OCI-LY1 (cell line): ENCODE data around the gene FAM107B.
A peak's percentile ranks its signal among the peaks of the same experiment; 100 is the strongest.
"Not testable (repeated sequence)": the region's sequence is repeated elsewhere in the genome, so short reads cannot be mapped to it uniquely, and the experiment has no call there.

Experiments
- H2AFZ ChIP-seq: fragments of 200-600 bp; sonication (generic), shearing (Covaris generic); 2 replicates; pipeline ENCODE4 v1.6.0; 2014; ENCODE audit warnings: antibody characterized with exemption, mild to moderate bottlenecking, low read length
- H3F3A ChIP-seq: fragments of 200-600 bp; sonication (generic), shearing (Covaris generic); 2 replicates; pipeline ENCODE4 v1.6.0; 2014; ENCODE audit warnings: mild to moderate bottlenecking, antibody characterized with exemption, low read length, moderate library complexity; ENCODE audit not compliant: insufficient read depth
- H3K27ac ChIP-seq: fragments of 200-600 bp; sonication (generic); 2 replicates; pipeline ENCODE4 v1.5.1; 2014; ENCODE audit warnings: low read length, mixed run types, mild to moderate bottlenecking, low read depth; ENCODE audit not compliant: poor library complexity, severe bottlenecking
- H3K27me3 ChIP-seq: fragments of 200-600 bp; sonication (generic); 2 replicates; pipeline ENCODE4 v1.6.0; 2014; ENCODE audit warnings: antibody characterized with exemption, mild to moderate bottlenecking, low read length, moderate library complexity; ENCODE audit not compliant: insufficient read depth
- H3K36me3 ChIP-seq: fragments of 200-600 bp; sonication (generic); 2 replicates; pipeline ENCODE4 v1.6.1; 2014; ENCODE audit warnings: mild to moderate bottlenecking, antibody characterized with exemption, low read length, moderate library complexity, mixed read lengths; ENCODE audit not compliant: insufficient read depth
- H3K4me1 ChIP-seq: fragments of 200-600 bp; sonication (generic); 2 replicates; pipeline ENCODE4 v1.5.1; 2014; ENCODE audit warnings: mild to moderate bottlenecking, low read length, moderate library complexity; ENCODE audit not compliant: insufficient read depth, severe bottlenecking
- H3K4me2 ChIP-seq: fragments of 200-600 bp; sonication (generic), shearing (Covaris generic); 2 replicates; pipeline ENCODE4 v1.6.1; 2014; ENCODE audit warnings: low read length
- H3K4me3 ChIP-seq: fragments of 200-600 bp; sonication (generic); 2 replicates; pipeline ENCODE4 v1.5.1; 2014; ENCODE audit warnings: low read length, low read depth, mild to moderate bottlenecking, mixed read lengths; ENCODE audit not compliant: poor library complexity, severe bottlenecking
- H3K79me2 ChIP-seq: fragments of 200-600 bp; shearing (Covaris generic); 2 replicates; pipeline ENCODE4 v1.6.1; 2016; ENCODE audit warnings: mixed run types, low read length, mixed read lengths; ENCODE audit not compliant: insufficient read depth
- H3K9ac ChIP-seq: fragments of 200-600 bp; sonication (generic), shearing (Covaris generic); 2 replicates; pipeline ENCODE4 v1.6.1; 2014; ENCODE audit warnings: mild to moderate bottlenecking, low read length, mixed read lengths
- H3K9me2 ChIP-seq: fragments of 200-600 bp; sonication (generic), shearing (Covaris generic); 2 replicates; pipeline ENCODE4 v1.6.1; 2014; ENCODE audit warnings: low read depth, mild to moderate bottlenecking, low read length, mixed read lengths
- H3K9me3 ChIP-seq: fragments of 200-600 bp; shearing (Covaris generic); 2 replicates; pipeline ENCODE4 v1.6.1; 2014; ENCODE audit warnings: low read length, mixed read lengths
- H4K20me1 ChIP-seq: fragments of 200-600 bp; sonication (generic), shearing (Covaris generic); 2 replicates; pipeline ENCODE4 v1.6.0; 2016; ENCODE audit warnings: mild to moderate bottlenecking, low read length; ENCODE audit not compliant: insufficient read depth
- EZH2 ChIP-seq: fragments of 200-600 bp; sonication (generic), shearing (Covaris generic); IDR thresholded peaks from 2 replicates; pipeline ENCODE4 v1.8.0; 2017; ENCODE audit warnings: borderline replicate concordance, mixed run types, mild to moderate bottlenecking, antibody characterized with exemption, low read length, moderate library complexity, mixed read lengths
- TF ChIP-seq, protein P1 (sequence below): fragments of 200-600 bp; sonication (generic), shearing (Covaris generic); IDR thresholded peaks from 2 replicates; pipeline ENCODE4 v1.5.1; 2017; ENCODE audit warnings: mild to moderate bottlenecking, antibody characterized with exemption, low read length, moderate library complexity, mixed read lengths

The FAM107B gene

GRCh38 chr10:14639637-14640036 is 135.1 kb downstream of the FAM107B start:
- Histone ChIP-seq H3K36me3 (no peaks in the 10 kb centered on the region), H3K4me3 (no peak overlapping the region), H3K27ac (no peak overlapping the region), H3K79me2 (no peaks in the 10 kb centered on the region), H2AFZ (no peak overlapping the region), H3K4me2 (no peak overlapping the region), H4K20me1 (no peaks in the 10 kb centered on the region), H3K9ac (no peak overlapping the region), H3F3A (no peaks in the 10 kb centered on the region), H3K27me3 (no peaks in the 10 kb centered on the region), H3K9me2 (no peaks in the 10 kb centered on the region), H3K4me1 (peaks cover 5% of the 10 kb centered on the region), H3K9me3 (no peaks in the 10 kb centered on the region)
- TF ChIP-seq, protein P1, sequence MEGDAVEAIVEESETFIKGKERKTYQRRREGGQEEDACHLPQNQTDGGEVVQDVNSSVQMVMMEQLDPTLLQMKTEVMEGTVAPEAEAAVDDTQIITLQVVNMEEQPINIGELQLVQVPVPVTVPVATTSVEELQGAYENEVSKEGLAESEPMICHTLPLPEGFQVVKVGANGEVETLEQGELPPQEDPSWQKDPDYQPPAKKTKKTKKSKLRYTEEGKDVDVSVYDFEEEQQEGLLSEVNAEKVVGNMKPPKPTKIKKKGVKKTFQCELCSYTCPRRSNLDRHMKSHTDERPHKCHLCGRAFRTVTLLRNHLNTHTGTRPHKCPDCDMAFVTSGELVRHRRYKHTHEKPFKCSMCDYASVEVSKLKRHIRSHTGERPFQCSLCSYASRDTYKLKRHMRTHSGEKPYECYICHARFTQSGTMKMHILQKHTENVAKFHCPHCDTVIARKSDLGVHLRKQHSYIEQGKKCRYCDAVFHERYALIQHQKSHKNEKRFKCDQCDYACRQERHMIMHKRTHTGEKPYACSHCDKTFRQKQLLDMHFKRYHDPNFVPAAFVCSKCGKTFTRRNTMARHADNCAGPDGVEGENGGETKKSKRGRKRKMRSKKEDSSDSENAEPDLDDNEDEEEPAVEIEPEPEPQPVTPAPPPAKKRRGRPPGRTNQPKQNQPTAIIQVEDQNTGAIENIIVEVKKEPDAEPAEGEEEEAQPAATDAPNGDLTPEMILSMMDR: no peak
- TF ChIP-seq EZH2: no peak

- H3K9me3 ChIP-seq: no peaks in the 10 kb centered on the region
- no peaks in the 10 kb centered on the region for H3K27me3 ChIP-seq
- no peaks in the 10 kb centered on the region for H3K4me1 ChIP-seq
- no peaks in the 10 kb centered on the region for H3F3A ChIP-seq
- H4K20me1 ChIP-seq: no peaks in the 10 kb centered on the region
- H3K9ac ChIP-seq: no peak overlapping the region
- no peaks in the 10 kb centered on the region for H3K9me2 ChIP-seq
- H3K79me2 ChIP-seq: no peaks in the 10 kb centered on the region
- TF ChIP-seq, protein P1: no peak
- no peak for TF ChIP-seq EZH2
- no peak overlapping the region for H3K27ac ChIP-seq
- no peaks in the 10 kb centered on the region for H3K36me3 ChIP-seq
- no peak overlapping the region for H3K4me2 ChIP-seq
- H3K4me3 ChIP-seq: no peak overlapping the region
- no peak overlapping the region for H2AFZ ChIP-seq
These were observed 139.5 kb downstream of the FAM107B start for GRCh38 chr10:14635043-14635710.

- not testable (repeated sequence) for H3K79me2 ChIP-seq, H3K9ac ChIP-seq, H3K4me1 ChIP-seq, H3K27ac ChIP-seq, H3K4me3 ChIP-seq, H3F3A ChIP-seq, H3K4me2 ChIP-seq, H3K9me2 ChIP-seq, H3K27me3 ChIP-seq, H4K20me1 ChIP-seq, H2AFZ ChIP-seq, H3K36me3 ChIP-seq, H3K9me3 ChIP-seq
These were observed 140.1 kb downstream of the FAM107B start for GRCh38 chr10:14634572-14634971.

GRCh38 chr10:14625765-14626525 is 148.8 kb downstream of the FAM107B start:
- Histone ChIP-seq H3K9me2 (no peaks in the 10 kb centered on the region), H3K27me3 (no peaks in the 10 kb centered on the region), H3K4me1 (peaks cover 28% of the 10 kb centered on the region), H2AFZ (peak overlapping the region; percentile 96), H3K9me3 (no peaks in the 10 kb centered on the region), H3K27ac (peak overlapping the region; percentile 77), H4K20me1 (no peaks in the 10 kb centered on the region), H3K4me2 (peak overlapping the region; percentile 31; the same call in 1 of the 2 replicates), H3K9ac (peak overlapping the region; percentile 34; the same call in 1 of the 2 replicates), H3F3A (no peaks in the 10 kb centered on the region), H3K79me2 (no peaks in the 10 kb centered on the region), H3K4me3 (no peak overlapping the region), H3K36me3 (no peaks in the 10 kb centered on the region)
- TF ChIP-seq EZH2: no peak
- TF ChIP-seq, protein P1: no peak
